ENCODE results near the gene RGSL1. TPM values are rescaled to one million over a fixed set of nuclear protein-coding genes. Genes with fewer than 3 reads are reported as not detected.

The RGSL1 gene
- total RNA-seq, 1 donor from 2014 or later = not detected

- H3K27ac Mint-ChIP-seq (ENCODE audit: unreplicated experiment) = no peak overlapping the region
- H3K9me3 Mint-ChIP-seq (ENCODE audit: unreplicated experiment) = no peaks in the 10 kb centered on the region
- no peak for DNase-seq
- H3K4me3 Mint-ChIP-seq (ENCODE audit: unreplicated experiment) = no peak overlapping the region
- no peak for TF ChIP-seq CTCF (IDR thresholded peaks at IDR 0.05; ENCODE audit: partially characterized antibody, unreplicated experiment)
- H3K36me3 Mint-ChIP-seq (ENCODE audit: unreplicated experiment) = no peaks in the 10 kb centered on the region
- H3K27me3 Mint-ChIP-seq (ENCODE audit: unreplicated experiment) = peaks cover 2% of the 10 kb centered on the region
- H3K4me1 Mint-ChIP-seq (ENCODE audit: low read depth, unreplicated experiment) = peaks cover 6% of the 10 kb centered on the region
These were observed 38.9 kb downstream of the RGSL1 start for GRCh38 chr1:182488803-182489202.

- H3K27me3 Mint-ChIP-seq (ENCODE audit: unreplicated experiment) = peaks cover 2% of the 10 kb centered on the region
- no peak overlapping the region for H3K27ac Mint-ChIP-seq (ENCODE audit: unreplicated experiment)
- TF ChIP-seq CTCF (IDR thresholded peaks at IDR 0.05; ENCODE audit: partially characterized antibody, unreplicated experiment) = no peak
- H3K36me3 Mint-ChIP-seq (ENCODE audit: unreplicated experiment) = no peaks in the 10 kb centered on the region
- no peak overlapping the region for H3K4me3 Mint-ChIP-seq (ENCODE audit: unreplicated experiment)
- DNase-seq = no peak
- H3K4me1 Mint-ChIP-seq (ENCODE audit: low read depth, unreplicated experiment) = no peaks in the 10 kb centered on the region
- H3K9me3 Mint-ChIP-seq (ENCODE audit: unreplicated experiment) = peaks cover 3% of the 10 kb centered on the region
These were observed 43.1 kb downstream of the RGSL1 start for GRCh38 chr1:182493063-182493462.

GRCh38 chr1:182495002-182495401 lies 45.1 kb downstream of the RGSL1 start:
- H3K36me3 Mint-ChIP-seq (ENCODE audit: unreplicated experiment) = no peaks in the 10 kb centered on the region

GRCh38 chr1:182495693-182496092 lies 45.7 kb downstream of the RGSL1 start:
- no peak for TF ChIP-seq CTCF (IDR thresholded peaks at IDR 0.05; ENCODE audit: partially characterized antibody, unreplicated experiment)
- H3K4me1 Mint-ChIP-seq (ENCODE audit: low read depth, unreplicated experiment) = no peaks in the 10 kb centered on the region
- no peak overlapping the region for H3K27ac Mint-ChIP-seq (ENCODE audit: unreplicated experiment)
- H3K27me3 Mint-ChIP-seq (ENCODE audit: unreplicated experiment) = peaks cover 2% of the 10 kb centered on the region
- DNase-seq = no peak
- H3K36me3 Mint-ChIP-seq (ENCODE audit: unreplicated experiment) = no peaks in the 10 kb centered on the region
- peaks cover 3% of the 10 kb centered on the region for H3K9me3 Mint-ChIP-seq (ENCODE audit: unreplicated experiment)
- H3K4me3 Mint-ChIP-seq (ENCODE audit: unreplicated experiment) = no peak overlapping the region

More at GRCh38 chr1:182495002-182495401, 45.1 kb downstream of the RGSL1 start:
- peaks cover 3% of the 10 kb centered on the region for H3K9me3 Mint-ChIP-seq (ENCODE audit: unreplicated experiment)
- peaks cover 2% of the 10 kb centered on the region for H3K27me3 Mint-ChIP-seq (ENCODE audit: unreplicated experiment)
- no peak for TF ChIP-seq CTCF (IDR thresholded peaks at IDR 0.05; ENCODE audit: partially characterized antibody, unreplicated experiment)
- H3K4me3 Mint-ChIP-seq (ENCODE audit: unreplicated experiment) = no peak overlapping the region
- DNase-seq = no peak
- no peaks in the 10 kb centered on the region for H3K4me1 Mint-ChIP-seq (ENCODE audit: low read depth, unreplicated experiment)
- no peak overlapping the region for H3K27ac Mint-ChIP-seq (ENCODE audit: unreplicated experiment)

GRCh38 chr1:182507685-182508084 lies 57.7 kb downstream of the RGSL1 start:
- TF ChIP-seq CTCF (IDR thresholded peaks at IDR 0.05; ENCODE audit: partially characterized antibody, unreplicated experiment) = no peak
- DNase-seq = no peak
- no peak overlapping the region for H3K4me3 Mint-ChIP-seq (ENCODE audit: unreplicated experiment)
- no peak overlapping the region for H3K27ac Mint-ChIP-seq (ENCODE audit: unreplicated experiment)
- peaks cover 3% of the 10 kb centered on the region for H3K9me3 Mint-ChIP-seq (ENCODE audit: unreplicated experiment)
- H3K27me3 Mint-ChIP-seq (ENCODE audit: unreplicated experiment) = no peaks in the 10 kb centered on the region
- no peaks in the 10 kb centered on the region for H3K4me1 Mint-ChIP-seq (ENCODE audit: low read depth, unreplicated experiment)
- H3K36me3 Mint-ChIP-seq (ENCODE audit: unreplicated experiment) = peaks cover 13% of the 10 kb centered on the region
